Measurements from ENCODE around the gene NHLH1. TPM values are rescaled to one million over a fixed set of nuclear protein-coding genes. Genes with fewer than 3 reads are reported as not detected.

NHLH1 gene
- total and polyA plus RNA-seq, 4 donors: 0.13 to 0.24 TPM; not detected in 2

DNA sequence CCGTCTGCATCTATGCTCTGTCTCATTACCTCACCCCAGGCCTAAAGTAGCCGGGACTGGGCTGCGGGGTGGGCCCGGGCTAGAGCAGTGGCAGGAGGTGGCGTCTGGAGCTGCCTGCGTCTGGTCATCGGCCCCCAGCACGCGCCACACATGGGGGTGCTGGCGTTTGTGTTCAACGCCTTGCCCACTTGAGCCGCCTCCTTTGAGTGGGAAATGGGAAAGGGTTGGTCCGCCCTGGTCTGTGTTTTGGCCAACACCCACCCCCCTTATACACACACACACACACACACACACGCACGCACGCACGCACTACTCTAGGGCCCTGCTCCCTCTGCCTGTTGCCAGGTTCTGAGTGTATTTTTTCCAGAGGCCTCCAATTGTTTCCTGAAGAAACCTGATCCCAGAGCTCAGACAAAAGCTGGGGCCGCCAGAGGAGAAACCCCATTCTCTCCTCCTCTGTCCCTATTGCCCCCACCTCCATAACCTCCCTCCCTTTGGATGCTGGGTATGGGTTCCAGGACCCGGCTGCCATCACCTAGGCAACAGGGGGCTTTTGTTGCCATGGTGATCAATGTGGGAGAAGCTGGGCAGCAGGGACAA, 43.6 kb downstream of the NHLH1 start:
- 15 to 20% methylated on average over 19 of the region's 19 CpGs for WGBS, 2 donors
- DNase-seq (no peak), ATAC-seq (ENCODE audit: low FRiP score) (peak; percentile 57)
- H3K27ac ChIP-seq (ENCODE audit: low read depth in 1 of 2, low read length in 2 of 2): no peak overlapping the region
- H3K4me1 ChIP-seq (ENCODE audit: control insufficient read depth in 1 of 2, insufficient read depth in 2 of 2, low read length in 2 of 2): no peaks in the 10 kb centered on the region
- H3K4me3 ChIP-seq (ENCODE audit: low read length in 2 of 2): no peak overlapping the region
- no peaks in the 10 kb centered on the region for H3K27me3 ChIP-seq (ENCODE audit: control insufficient read depth in 1 of 2, insufficient read depth in 2 of 2, low read length in 1 of 2)
- no peaks in the 10 kb centered on the region for H3K36me3 ChIP-seq (ENCODE audit: control insufficient read depth in 1 of 2, insufficient read depth in 2 of 2, low read length in 1 of 2)
- intact Hi-C loops (cut with DNase I): no loop called here
- no peaks in the 10 kb centered on the region for H3K9me3 ChIP-seq (ENCODE audit: control insufficient read depth, low read length)

DNA sequence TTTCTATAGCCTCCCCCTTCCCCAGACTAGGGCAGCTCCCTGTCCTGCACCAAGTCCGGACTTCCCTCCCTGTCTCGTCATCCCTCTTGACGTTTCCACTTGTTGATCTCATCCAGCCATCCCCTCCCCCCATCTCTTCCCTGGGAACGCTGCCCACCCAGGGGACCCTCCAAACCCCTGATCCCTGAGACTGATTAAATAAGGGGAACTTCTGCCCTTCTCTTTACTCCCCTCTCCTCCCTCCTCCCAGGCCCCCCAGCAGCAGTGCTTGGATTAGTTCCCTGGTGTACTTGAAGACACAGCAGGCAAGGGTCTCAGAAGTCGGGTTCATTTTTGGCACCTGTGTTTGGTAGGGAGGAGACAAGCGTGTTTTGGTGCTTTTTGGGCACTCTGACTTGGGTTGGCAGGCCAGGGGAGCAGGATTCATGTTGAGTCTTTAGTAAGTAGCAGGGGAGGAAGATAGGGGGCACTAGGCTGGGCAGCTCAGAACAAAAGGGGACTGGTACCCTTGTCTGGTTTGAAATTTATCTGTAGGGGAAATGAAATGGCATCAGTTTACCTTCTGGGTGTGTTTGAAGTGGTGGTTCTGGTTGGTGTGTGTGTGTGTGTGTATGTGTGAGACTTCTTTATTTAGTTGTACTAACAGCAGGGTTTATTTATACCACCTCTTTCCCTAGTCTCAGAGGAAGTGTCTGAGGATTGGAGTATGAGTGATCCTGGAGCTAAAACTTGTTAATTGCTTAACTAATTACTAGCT, 44.6 kb downstream of the NHLH1 start:
- 25 to 43% methylated on average over 6 of the region's 6 CpGs for whole genome bisulfite sequencing, 2 donors
- H3K4me1 ChIP-seq (ENCODE audit: control insufficient read depth in 1 of 2, insufficient read depth in 2 of 2, low read length in 2 of 2): no peaks in the 10 kb centered on the region
- H3K27me3 ChIP-seq (ENCODE audit: control insufficient read depth in 1 of 2, insufficient read depth in 2 of 2, low read length in 1 of 2): no peaks in the 10 kb centered on the region
- intact Hi-C loops (cut with DNase I): no loop called here
- H3K27ac ChIP-seq (ENCODE audit: low read depth in 1 of 2, low read length in 2 of 2): no peak overlapping the region
- DNase-seq: no peak
- no peak for ATAC-seq (ENCODE audit: low FRiP score)
- H3K9me3 ChIP-seq (ENCODE audit: control insufficient read depth, low read length): no peaks in the 10 kb centered on the region
- no peak overlapping the region for H3K4me3 ChIP-seq (ENCODE audit: low read length in 2 of 2)
- H3K36me3 ChIP-seq (ENCODE audit: control insufficient read depth in 1 of 2, insufficient read depth in 2 of 2, low read length in 1 of 2): no peaks in the 10 kb centered on the region

DNA sequence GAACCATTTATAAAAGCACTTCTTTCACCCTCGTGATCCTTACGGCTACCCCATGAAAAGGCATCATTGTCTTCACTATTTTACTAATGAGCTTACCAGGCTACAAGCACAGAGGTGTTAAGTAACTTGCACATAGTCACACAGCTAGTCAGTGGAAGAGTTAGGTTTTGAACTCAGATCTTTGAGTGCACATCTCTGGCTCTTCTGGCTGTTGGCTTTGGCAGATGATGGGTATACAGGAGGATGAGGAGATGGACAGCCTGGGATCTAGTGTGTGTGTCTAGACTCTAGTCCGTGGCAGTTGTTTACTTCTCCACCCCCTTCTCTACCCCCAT, 45.1 kb downstream of the NHLH1 start:
- WGBS, 2 donors: 85 to 90% methylated on average over 3 of the region's 3 CpGs
- H3K4me3 ChIP-seq (ENCODE audit: low read length in 2 of 2): no peak overlapping the region
- H3K27me3 ChIP-seq (ENCODE audit: control insufficient read depth in 1 of 2, insufficient read depth in 2 of 2, low read length in 1 of 2): no peaks in the 10 kb centered on the region
- no peak for DNase-seq
- H3K4me1 ChIP-seq (ENCODE audit: control insufficient read depth in 1 of 2, insufficient read depth in 2 of 2, low read length in 2 of 2): no peaks in the 10 kb centered on the region
- H3K9me3 ChIP-seq (ENCODE audit: control insufficient read depth, low read length): no peaks in the 10 kb centered on the region
- no peak overlapping the region for H3K27ac ChIP-seq (ENCODE audit: low read depth in 1 of 2, low read length in 2 of 2)
- intact Hi-C loops (cut with DNase I): no loop called here
- no peak for ATAC-seq (ENCODE audit: low FRiP score)
- no peaks in the 10 kb centered on the region for H3K36me3 ChIP-seq (ENCODE audit: control insufficient read depth in 1 of 2, insufficient read depth in 2 of 2, low read length in 1 of 2)

DNA sequence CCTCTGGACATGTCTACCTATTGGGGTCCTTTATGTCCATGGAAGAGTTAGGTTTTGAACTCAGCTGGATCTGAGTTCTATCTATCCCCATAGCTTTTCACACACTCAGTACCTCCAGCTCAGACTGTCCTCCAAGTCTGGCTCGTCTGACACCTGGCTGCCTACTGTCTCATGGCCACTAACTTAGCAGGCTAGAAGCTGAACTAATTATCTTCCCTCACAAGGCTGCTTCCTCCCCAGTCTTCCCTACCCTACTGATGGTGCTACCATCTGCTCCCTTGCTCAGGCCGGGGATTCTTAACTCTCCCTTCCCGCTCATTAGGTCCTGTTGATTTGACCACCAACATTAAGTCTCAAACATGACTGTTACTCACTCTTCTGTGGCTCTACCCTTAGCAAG, 46.8 kb downstream of the NHLH1 start:
- no peaks in the 10 kb centered on the region for H3K9me3 ChIP-seq (ENCODE audit: control insufficient read depth, low read length)
- H3K4me3 ChIP-seq (ENCODE audit: low read length in 2 of 2): no peak overlapping the region
- H3K36me3 ChIP-seq (ENCODE audit: control insufficient read depth in 1 of 2, insufficient read depth in 2 of 2, low read length in 1 of 2): no peaks in the 10 kb centered on the region
- H3K27me3 ChIP-seq (ENCODE audit: control insufficient read depth in 1 of 2, insufficient read depth in 2 of 2, low read length in 1 of 2): no peaks in the 10 kb centered on the region
- no peaks in the 10 kb centered on the region for H3K4me1 ChIP-seq (ENCODE audit: control insufficient read depth in 1 of 2, insufficient read depth in 2 of 2, low read length in 2 of 2)
- DNase-seq: no peak
- 90 to 94% methylated on average over 3 of the region's 3 CpGs for WGBS, 2 donors
- H3K27ac ChIP-seq (ENCODE audit: low read depth in 1 of 2, low read length in 2 of 2): no peak overlapping the region
- ATAC-seq (ENCODE audit: low FRiP score): no peak
- intact Hi-C loops (cut with DNase I): no loop called here

DNA sequence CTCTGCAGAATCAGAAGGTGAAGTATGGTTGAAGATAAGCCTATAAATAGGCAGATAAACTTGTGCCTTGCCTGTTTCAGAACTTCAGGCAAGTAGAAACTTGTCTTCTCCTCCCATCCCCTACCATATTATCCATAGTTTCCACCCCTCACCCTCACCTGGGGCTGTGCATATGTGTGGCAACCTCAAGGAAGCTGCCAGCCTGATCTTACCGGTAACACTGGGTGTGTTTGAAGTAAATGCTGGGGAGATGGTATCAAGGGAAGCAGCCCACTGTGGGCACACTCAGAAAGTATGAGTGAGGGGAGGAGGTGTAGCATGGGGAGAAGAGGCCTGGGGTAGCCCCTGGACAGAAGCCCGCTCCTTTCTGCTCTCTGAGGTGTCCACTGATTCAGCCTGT, 48.0 kb downstream of the NHLH1 start:
- 92 to 95% methylated on average over 2 of the region's 2 CpGs for WGBS, 2 donors
- H3K27ac ChIP-seq (ENCODE audit: low read depth in 1 of 2, low read length in 2 of 2): no peak overlapping the region
- intact Hi-C loops (cut with DNase I): no loop called here

DNA sequence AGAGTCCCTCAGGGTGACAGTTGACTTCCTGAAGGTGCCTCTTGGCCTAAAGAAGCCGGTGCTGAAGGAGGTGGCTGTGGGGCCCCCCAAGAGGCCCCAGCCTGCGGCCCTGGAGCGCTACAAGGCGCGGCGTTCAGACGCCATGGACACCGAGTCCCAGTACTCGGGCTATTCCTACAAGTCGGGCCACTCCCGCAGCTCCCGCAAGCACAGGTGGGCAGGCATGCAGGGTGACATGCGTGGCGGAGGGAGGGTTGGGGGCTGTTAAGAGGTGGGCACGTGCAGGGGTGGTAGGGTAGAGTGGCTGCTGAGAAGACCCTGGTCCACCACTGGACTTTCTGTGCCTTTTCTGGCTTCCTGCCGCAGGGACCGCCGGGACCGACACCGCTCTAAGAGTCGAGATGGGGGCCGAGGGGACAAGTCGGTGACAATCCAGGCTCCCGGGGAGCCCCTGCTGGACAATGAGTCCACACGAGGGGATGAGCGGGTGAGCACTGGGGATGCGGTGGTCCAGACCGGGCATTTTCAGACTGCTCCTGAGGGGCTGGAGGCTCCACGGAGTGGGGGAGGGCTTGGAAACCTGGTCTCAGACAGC, 48.9 kb downstream of the NHLH1 start:
- Histone ChIP-seq H3K27me3 (ENCODE audit: control insufficient read depth in 1 of 2, insufficient read depth in 2 of 2, low read length in 1 of 2) (no peaks in the 10 kb centered on the region), H3K4me3 (ENCODE audit: low read length in 2 of 2) (no peak overlapping the region), H3K36me3 (ENCODE audit: control insufficient read depth in 1 of 2, insufficient read depth in 2 of 2, low read length in 1 of 2) (no peaks in the 10 kb centered on the region), H3K4me1 (ENCODE audit: control insufficient read depth in 1 of 2, insufficient read depth in 2 of 2, low read length in 2 of 2) (no peaks in the 10 kb centered on the region), H3K27ac (ENCODE audit: low read depth in 1 of 2, low read length in 2 of 2) (no peak overlapping the region), H3K9me3 (ENCODE audit: control insufficient read depth, low read length) (no peaks in the 10 kb centered on the region)
- intact Hi-C loops (cut with DNase I): no loop called here
- 91% methylated on average over 29 of the region's 29 CpGs for whole genome bisulfite sequencing, 2 donors
- DNase-seq (no peak), ATAC-seq (ENCODE audit: low FRiP score) (no peak)

More for the DNA sequence above, 48.0 kb downstream of the NHLH1 start:
- H3K9me3 ChIP-seq (ENCODE audit: control insufficient read depth, low read length): no peaks in the 10 kb centered on the region
- no peak for ATAC-seq (ENCODE audit: low FRiP score)
- no peaks in the 10 kb centered on the region for H3K36me3 ChIP-seq (ENCODE audit: control insufficient read depth in 1 of 2, insufficient read depth in 2 of 2, low read length in 1 of 2)
- H3K4me1 ChIP-seq (ENCODE audit: control insufficient read depth in 1 of 2, insufficient read depth in 2 of 2, low read length in 2 of 2): no peaks in the 10 kb centered on the region
- H3K4me3 ChIP-seq (ENCODE audit: low read length in 2 of 2): no peak overlapping the region
- H3K27me3 ChIP-seq (ENCODE audit: control insufficient read depth in 1 of 2, insufficient read depth in 2 of 2, low read length in 1 of 2): no peaks in the 10 kb centered on the region
- DNase-seq: no peak

DNA sequence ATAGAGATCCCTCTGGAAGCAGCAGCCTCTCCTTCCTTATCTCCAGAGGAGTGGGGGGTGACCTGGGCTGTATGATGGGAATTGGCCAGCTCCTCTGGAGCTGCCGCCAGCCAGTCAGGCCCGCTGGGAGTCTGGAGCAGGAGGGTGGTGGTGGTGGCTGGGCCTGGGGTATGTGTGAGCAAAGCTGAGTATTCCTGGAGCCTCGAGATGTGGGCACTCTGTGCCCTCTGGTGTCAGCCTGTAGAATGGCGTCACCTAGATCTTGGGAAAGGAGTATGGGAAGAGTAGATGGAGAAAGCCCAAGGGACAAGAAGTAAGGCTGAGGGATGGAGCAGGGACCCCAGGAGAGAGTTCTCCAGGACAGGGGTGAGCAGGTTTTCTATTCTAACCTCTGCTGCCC, 49.5 kb downstream of the NHLH1 start:
- intact Hi-C loops (cut with DNase I): no loop called here
- WGBS, 2 donors: 32 to 38% methylated on average over 4 of the region's 4 CpGs
- no peaks in the 10 kb centered on the region for H3K36me3 ChIP-seq (ENCODE audit: control insufficient read depth in 1 of 2, insufficient read depth in 2 of 2, low read length in 1 of 2)

DNA sequence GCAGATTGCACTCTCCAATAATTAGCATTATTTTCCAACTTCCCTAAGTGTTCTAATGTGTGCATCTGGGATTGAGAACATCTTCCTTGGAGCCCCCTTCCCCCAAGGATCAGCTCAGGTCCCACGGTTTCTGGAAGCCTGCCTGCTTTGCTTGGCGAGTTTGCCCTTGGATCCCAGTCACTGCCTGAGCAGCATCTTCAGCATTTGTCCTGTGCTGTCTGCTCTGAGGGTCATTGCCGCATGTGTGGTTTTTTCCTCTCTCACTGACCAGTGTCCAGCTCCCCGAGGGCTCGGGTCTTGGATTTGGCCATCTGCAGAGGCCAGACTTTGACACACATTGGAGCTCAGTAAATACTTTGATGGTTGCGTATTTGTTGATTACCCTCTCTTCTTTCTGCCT, 51.6 kb downstream of the NHLH1 start:
- intact Hi-C loops (cut with DNase I): no loop called here
- Histone ChIP-seq H3K4me3 (ENCODE audit: low read length in 2 of 2) (no peak overlapping the region), H3K27me3 (ENCODE audit: control insufficient read depth in 1 of 2, insufficient read depth in 2 of 2, low read length in 1 of 2) (no peaks in the 10 kb centered on the region), H3K27ac (ENCODE audit: low read depth in 1 of 2, low read length in 2 of 2) (no peak overlapping the region), H3K4me1 (ENCODE audit: control insufficient read depth in 1 of 2, insufficient read depth in 2 of 2, low read length in 2 of 2) (no peaks in the 10 kb centered on the region), H3K9me3 (ENCODE audit: control insufficient read depth, low read length) (no peaks in the 10 kb centered on the region), H3K36me3 (ENCODE audit: control insufficient read depth in 1 of 2, insufficient read depth in 2 of 2, low read length in 1 of 2) (no peaks in the 10 kb centered on the region)
- DNase-seq: no peak
- 81 to 83% methylated on average over 6 of the region's 6 CpGs for WGBS, 2 donors
- no peak for ATAC-seq (ENCODE audit: low FRiP score)

More for the DNA sequence above, 49.5 kb downstream of the NHLH1 start:
- H3K4me1 ChIP-seq (ENCODE audit: control insufficient read depth in 1 of 2, insufficient read depth in 2 of 2, low read length in 2 of 2): no peaks in the 10 kb centered on the region
- ATAC-seq (ENCODE audit: low FRiP score): no peak
- no peak overlapping the region for H3K4me3 ChIP-seq (ENCODE audit: low read length in 2 of 2)
- H3K27ac ChIP-seq (ENCODE audit: low read depth in 1 of 2, low read length in 2 of 2): no peak overlapping the region
- DNase-seq: no peak
- no peaks in the 10 kb centered on the region for H3K9me3 ChIP-seq (ENCODE audit: control insufficient read depth, low read length)
- no peaks in the 10 kb centered on the region for H3K27me3 ChIP-seq (ENCODE audit: control insufficient read depth in 1 of 2, insufficient read depth in 2 of 2, low read length in 1 of 2)
